Keratinocyte (primary cell): ENCODE data around the gene CSNK1G1. TPM values are rescaled to one million over a fixed set of nuclear protein-coding genes. Genes with fewer than 3 reads are reported as not detected.
"Not testable (repeated sequence)": the region's sequence is repeated elsewhere in the genome, so short reads cannot be mapped to it uniquely, and the experiment has no call there.

Experiments used
- DNase-seq: peaks from one replicate; pipeline ENCODE4 v3.0.0-alpha.2; 2011; ENCODE audit warnings: low read depth, missing footprints, low spot score
- FAIRE-seq: peaks from 2 replicates; lab custom pipeline; 2011; peaks lifted over from hg19 to GRCh38; lab: Jason Lieb, UNC
- H2AFZ ChIP-seq: 2 replicates; pipeline ENCODE4 v1.6.0; 2012; ENCODE audit warnings: low read length, control low read depth, inconsistent platforms; ENCODE audit not compliant: control insufficient read depth
- H3K27ac ChIP-seq: 2 replicates; pipeline ENCODE4 v1.5.1; 2011; ENCODE audit warnings: low read length; ENCODE audit not compliant: control insufficient read depth, insufficient read depth
- H3K27me3 ChIP-seq: 3 replicates; pipeline ENCODE4 v1.6.0; 2011; ENCODE audit warnings: low read length; ENCODE audit not compliant: control insufficient read depth, insufficient read depth; ENCODE audit errors: extremely low read depth
- H3K36me3 ChIP-seq, 2 experiments: 2 replicates in 1 of 2; 3 replicates in 1 of 2; pipeline ENCODE4 v1.5.1; 2011; ENCODE audit warnings: low read length in 2 of 2, mild to moderate bottlenecking in 1 of 2; ENCODE audit not compliant: control insufficient read depth in 2 of 2, insufficient read depth in 2 of 2; ENCODE audit errors: extremely low read depth in 1 of 2
- H3K4me1 ChIP-seq: 3 replicates; pipeline ENCODE4 v1.5.1; 2011; ENCODE audit warnings: low read length; ENCODE audit not compliant: control insufficient read depth, insufficient read depth; ENCODE audit errors: extremely low read depth
- H3K4me2 ChIP-seq: 3 replicates; pipeline ENCODE4 v1.6.0; 2011; ENCODE audit warnings: low read depth, low read length; ENCODE audit not compliant: control insufficient read depth, insufficient read depth; ENCODE audit errors: extremely low read depth
- H3K4me3 ChIP-seq, 3 experiments: fragments of 200-600 bp in 1 of 3; sonication (generic) in 1 of 3; 2 replicates in 2 of 3; 3 replicates in 1 of 3; pipeline ENCODE4 v1.5.1; 2011 to 2016; ENCODE audit warnings: low read length in 3 of 3, mild to moderate bottlenecking in 3 of 3, control low read depth in 2 of 3, inconsistent platforms in 1 of 3, low read depth in 1 of 3, mixed read lengths in 1 of 3, mixed run types in 1 of 3, moderate library complexity in 1 of 3; ENCODE audit not compliant: control insufficient read depth in 2 of 3, insufficient read depth in 2 of 3; ENCODE audit errors: extremely low read depth in 1 of 3
- H3K79me2 ChIP-seq: 2 replicates; pipeline ENCODE4 v1.6.0; 2012; ENCODE audit warnings: low read length; ENCODE audit not compliant: control insufficient read depth, insufficient read depth
- H3K9ac ChIP-seq: 3 replicates; pipeline ENCODE4 v1.6.0; 2011; ENCODE audit warnings: low read length; ENCODE audit not compliant: control insufficient read depth, insufficient read depth; ENCODE audit errors: extremely low read depth
- H3K9me1 ChIP-seq: 3 replicates; pipeline ENCODE4 v1.6.0; 2011; ENCODE audit warnings: low read length; ENCODE audit not compliant: control insufficient read depth, insufficient read depth; ENCODE audit errors: extremely low read depth
- H3K9me3 ChIP-seq: 2 replicates; pipeline ENCODE4 v1.5.1; 2012; ENCODE audit warnings: low read depth, low read length; ENCODE audit not compliant: control insufficient read depth
- H4K20me1 ChIP-seq: 3 replicates; pipeline ENCODE4 v1.6.0; 2011; ENCODE audit warnings: low read length; ENCODE audit not compliant: control insufficient read depth, insufficient read depth; ENCODE audit errors: extremely low read depth
- EZH2 ChIP-seq: IDR thresholded peaks from one replicate; pipeline ENCODE4 v1.6.1; 2012; ENCODE audit warnings: inconsistent platforms, mild to moderate bottlenecking, low read length, moderate library complexity
- dilution Hi-C: fragments of 300-500 bp; cut with MboI; formaldehyde crosslinking; loops from one replicate; pipeline ENCODE4 v1.7.0; 2020; ENCODE audit warnings: low sequenced_read_pairs; ENCODE audit not compliant: extremely low pct_ligation_motif_present
- polyA plus RNA-seq, 5 experiments: library from polyadenylated mRNA; depleted of rRNA in 3 of 5; stranded (reverse) in 3 of 5; stranded (forward) in 1 of 5; unstranded in 1 of 5; fragments of >200 nt; gene quantifications; 1 replicate in 1 of 5; 2 replicates in 3 of 5; 3 replicates in 1 of 5; pipeline versions ENCODE4 v1.2.1 to v1.2.3, GENCODE V29; 2011 to 2012; ENCODE audit warnings: missing spikeins in 2 of 5, low read depth in 1 of 5, low replicate concordance in 1 of 5
- TF ChIP-seq, protein P1 (sequence below), 3 experiments: IDR thresholded peaks in 1 of 3; conservative IDR thresholded peaks in 1 of 3; optimal IDR thresholded peaks in 1 of 3; 2 replicates in 2 of 3; 3 replicates in 1 of 3; pipeline versions ENCODE3 to v1.5.1; 2011; ENCODE audit warnings: low read length in 3 of 3, mild to moderate bottlenecking in 3 of 3, moderate library complexity in 2 of 3, control low read depth in 1 of 3, inconsistent platforms in 1 of 3; ENCODE audit not compliant: insufficient read depth in 2 of 3; ENCODE audit errors: extremely low read depth in 1 of 3

CSNK1G1 gene
- polyA plus RNA-seq, 1 donor (not counting 4 experiments of a cell fraction or from before 2014, with no cell fraction given), result 28.9 TPM

DNA sequence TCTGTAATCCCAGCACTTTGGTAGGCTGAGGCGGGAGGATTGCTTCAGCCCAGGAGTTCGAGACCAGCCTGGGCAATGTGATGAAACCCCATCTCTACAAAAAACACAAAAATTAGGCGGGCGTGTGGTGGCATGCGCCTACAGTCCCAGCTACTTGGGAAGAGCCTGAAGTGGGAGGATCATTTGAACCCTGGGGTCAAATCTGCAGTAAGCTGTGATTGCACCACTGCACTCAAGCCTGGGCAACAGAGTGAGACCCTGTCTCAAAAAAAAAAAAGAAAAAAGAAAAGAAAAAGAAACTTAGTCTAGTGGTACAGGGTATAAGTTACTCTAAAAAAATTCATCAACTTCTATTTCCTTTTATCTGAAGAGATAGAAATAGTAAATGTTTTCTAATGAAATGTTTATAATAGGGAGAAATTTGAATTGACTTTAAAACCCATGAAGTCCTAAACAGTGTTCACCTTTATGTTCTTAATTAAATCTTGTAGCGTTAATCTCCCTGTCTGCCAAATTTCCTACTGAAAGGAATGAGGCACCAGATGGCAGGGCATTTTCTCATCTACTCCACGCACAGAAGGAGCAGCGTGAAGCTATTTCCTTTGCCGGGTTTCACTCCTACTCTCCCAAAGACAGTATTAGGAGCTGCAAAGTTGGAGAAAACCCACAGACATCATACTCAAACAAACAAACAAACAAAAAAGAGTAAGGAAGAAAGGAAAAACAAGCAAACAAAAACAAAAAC is 23.4 kb upstream of the CSNK1G1 start:
- H2AFZ ChIP-seq, result no peak overlapping the region
- no peak for DNase-seq
- no peaks in the 10 kb centered on the region for H3K9me3 ChIP-seq
- H3K4me2 ChIP-seq, result peak overlapping the region; percentile 7
- H4K20me1 ChIP-seq, result no peaks in the 10 kb centered on the region
- no peaks in the 10 kb centered on the region for H3K9me1 ChIP-seq
- H3K27ac ChIP-seq, result no peak overlapping the region
- no peak for TF ChIP-seq EZH2
- TF ChIP-seq, protein P1, sequence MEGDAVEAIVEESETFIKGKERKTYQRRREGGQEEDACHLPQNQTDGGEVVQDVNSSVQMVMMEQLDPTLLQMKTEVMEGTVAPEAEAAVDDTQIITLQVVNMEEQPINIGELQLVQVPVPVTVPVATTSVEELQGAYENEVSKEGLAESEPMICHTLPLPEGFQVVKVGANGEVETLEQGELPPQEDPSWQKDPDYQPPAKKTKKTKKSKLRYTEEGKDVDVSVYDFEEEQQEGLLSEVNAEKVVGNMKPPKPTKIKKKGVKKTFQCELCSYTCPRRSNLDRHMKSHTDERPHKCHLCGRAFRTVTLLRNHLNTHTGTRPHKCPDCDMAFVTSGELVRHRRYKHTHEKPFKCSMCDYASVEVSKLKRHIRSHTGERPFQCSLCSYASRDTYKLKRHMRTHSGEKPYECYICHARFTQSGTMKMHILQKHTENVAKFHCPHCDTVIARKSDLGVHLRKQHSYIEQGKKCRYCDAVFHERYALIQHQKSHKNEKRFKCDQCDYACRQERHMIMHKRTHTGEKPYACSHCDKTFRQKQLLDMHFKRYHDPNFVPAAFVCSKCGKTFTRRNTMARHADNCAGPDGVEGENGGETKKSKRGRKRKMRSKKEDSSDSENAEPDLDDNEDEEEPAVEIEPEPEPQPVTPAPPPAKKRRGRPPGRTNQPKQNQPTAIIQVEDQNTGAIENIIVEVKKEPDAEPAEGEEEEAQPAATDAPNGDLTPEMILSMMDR (optimal IDR thresholded peaks at IDR 0.05 in 1 of 3, IDR thresholded peaks at IDR 0.05 in 1 of 3, conservative IDR thresholded peaks at IDR 0.05 in 1 of 3; ENCODE audit: extremely low read depth in 1 of 3, insufficient read depth in 2 of 3, low read length in 3 of 3), result no peak
- FAIRE-seq, result no peak
- dilution Hi-C loops, result no loop called here
- H3K79me2 ChIP-seq, result peaks cover 12% of the 10 kb centered on the region
- no peaks in the 10 kb centered on the region for H3K27me3 ChIP-seq
- no peak overlapping the region for H3K9ac ChIP-seq
- H3K4me3 ChIP-seq, result no peak overlapping the region
- H3K36me3 ChIP-seq, result no peaks in the 10 kb centered on the region
- H3K4me1 ChIP-seq, result peaks cover 9% of the 10 kb centered on the region

- H3K4me1 ChIP-seq, result no peaks in the 10 kb centered on the region
- FAIRE-seq, result no peak
- no peak overlapping the region for H3K27ac ChIP-seq
- no peak overlapping the region for H3K4me3 ChIP-seq
- H3K4me2 ChIP-seq, result no peak overlapping the region
- H3K79me2 ChIP-seq, result no peaks in the 10 kb centered on the region
- no peak for DNase-seq
- H3K9me3 ChIP-seq, result no peaks in the 10 kb centered on the region
- no peaks in the 10 kb centered on the region for H3K27me3 ChIP-seq
- no peak overlapping the region for H3K9ac ChIP-seq
- no peaks in the 10 kb centered on the region for H3K9me1 ChIP-seq
- TF ChIP-seq EZH2, result no peak
- TF ChIP-seq, protein P1 (optimal IDR thresholded peaks at IDR 0.05 in 1 of 3, IDR thresholded peaks at IDR 0.05 in 1 of 3, conservative IDR thresholded peaks at IDR 0.05 in 1 of 3; ENCODE audit: extremely low read depth in 1 of 3, insufficient read depth in 2 of 3, low read length in 3 of 3), result no peak
- no peaks in the 10 kb centered on the region for H4K20me1 ChIP-seq
- dilution Hi-C loops, result no loop called here
- no peak overlapping the region for H2AFZ ChIP-seq
- H3K36me3 ChIP-seq, result no peaks in the 10 kb centered on the region
These were observed 17.4 kb upstream of the CSNK1G1 start for GRCh38 chr15:64373360-64373759.

DNA sequence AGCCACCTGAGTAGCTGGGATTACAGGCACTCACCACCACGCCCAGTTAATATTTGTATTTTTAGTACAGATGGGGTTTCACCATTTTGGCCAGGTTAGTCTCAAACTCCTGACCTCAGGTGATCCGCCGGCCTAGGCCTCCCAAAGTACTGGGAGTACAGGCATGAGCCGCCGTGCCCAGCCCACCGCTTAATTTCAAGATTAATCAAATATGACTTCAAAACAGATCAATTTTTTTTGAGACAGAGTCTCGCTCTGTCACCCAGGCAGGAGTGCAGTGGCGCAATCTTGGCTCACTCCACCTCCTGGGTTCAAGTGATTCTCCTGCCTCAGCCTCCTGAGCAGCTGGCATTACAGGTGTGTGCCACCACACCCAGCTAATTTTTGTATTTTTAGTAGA is 15.4 kb upstream of the CSNK1G1 start:
- H3K36me3 ChIP-seq, dilution Hi-C loops, FAIRE-seq, H3K4me3 ChIP-seq, H3K4me2 ChIP-seq, H2AFZ ChIP-seq, H3K79me2 ChIP-seq, DNase-seq, H3K4me1 ChIP-seq, H3K9me3 ChIP-seq, H3K27me3 ChIP-seq, H4K20me1 ChIP-seq, H3K9ac ChIP-seq, H3K9me1 ChIP-seq, H3K27ac ChIP-seq: not testable (repeated sequence)
